Skeletal muscle tissue (tissue), 4 donors: Measurements from ENCODE around the gene ALG14. TPM values are rescaled to one million over a fixed set of nuclear protein-coding genes. Genes with fewer than 3 reads are reported as not detected.

ENCODE experiments used
- H3K27ac ChIP-seq: one replicate; pipeline ENCODE4 v1.7.0; 2013; ENCODE audit warnings: mild to moderate bottlenecking, low read depth, low read length, inconsistent platforms
- H3K27me3 ChIP-seq, 3 donors: one replicate each; pipeline ENCODE4 v1.7.0; 2013; ENCODE audit warnings: low read length in 3 of 3; ENCODE audit not compliant: control insufficient read depth in 3 of 3, insufficient read depth in 3 of 3
- H3K36me3 ChIP-seq, 3 donors: one replicate each; pipeline ENCODE4 v1.7.0; 2013; ENCODE audit warnings: low read length in 3 of 3; ENCODE audit not compliant: control insufficient read depth in 3 of 3, insufficient read depth in 3 of 3
- H3K4me1 ChIP-seq, 3 donors: one replicate each; pipeline ENCODE4 v1.7.0; 2013; ENCODE audit warnings: low read length in 3 of 3, mild to moderate bottlenecking in 3 of 3; ENCODE audit not compliant: control insufficient read depth in 3 of 3, insufficient read depth in 3 of 3
- H3K4me3 ChIP-seq, 3 donors: one replicate each; pipeline ENCODE4 v1.7.0; 2013; ENCODE audit warnings: low read length in 3 of 3
- H3K9ac ChIP-seq, 3 donors: one replicate each; pipeline ENCODE4 v1.7.0; 2013; ENCODE audit warnings: low read length in 3 of 3, mild to moderate bottlenecking in 3 of 3, moderate library complexity in 2 of 3, low read depth in 1 of 3
- H3K9me3 ChIP-seq, 3 donors: one replicate each; pipeline ENCODE4 v1.7.0; 2013; ENCODE audit warnings: low read length in 3 of 3; ENCODE audit not compliant: control insufficient read depth in 3 of 3
- total RNA-seq: library from RNA; depleted of rRNA; stranded (reverse); fragments of >200 nt; gene quantifications from one replicate; pipeline ENCODE4 v1.2.3, GENCODE V29; 2014
- donor health status: Osteomylitis.

Gene ALG14
- total RNA-seq, 1 donor from 2014 or later: 1.0 TPM

DNA sequence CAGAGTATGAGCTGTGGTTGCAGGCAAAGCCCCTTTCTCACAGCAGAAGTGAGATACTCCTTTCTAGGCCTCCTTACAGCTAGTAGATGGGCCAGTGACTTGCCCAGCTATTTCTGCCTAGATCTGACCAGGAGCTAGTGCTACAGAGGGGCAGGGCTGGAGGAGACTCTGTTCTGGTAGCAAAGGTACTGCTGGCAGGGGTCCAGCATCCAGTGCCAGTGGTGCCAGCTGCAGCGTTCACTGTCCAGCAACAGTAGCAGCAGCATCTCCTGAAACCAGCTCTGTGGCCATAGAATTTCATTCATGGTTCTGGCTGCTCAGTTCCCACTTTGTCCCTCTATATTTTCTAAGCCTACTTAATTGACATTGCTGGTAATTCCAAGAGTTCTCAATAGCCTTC lies 83.4 kb downstream of the ALG14 start:
- no peak overlapping the region for H3K4me3 ChIP-seq
- H3K36me3 ChIP-seq: no peaks in the 10 kb centered on the region
- H3K27me3 ChIP-seq: no peaks in the 10 kb centered on the region
- H3K9me3 ChIP-seq: no peaks in the 10 kb centered on the region
- H3K27ac ChIP-seq: no peak overlapping the region
- H3K9ac ChIP-seq: no peak overlapping the region
- peaks cover 0 to 5% (median 0%) of the 10 kb centered on the region in 3 donors for H3K4me1 ChIP-seq

DNA sequence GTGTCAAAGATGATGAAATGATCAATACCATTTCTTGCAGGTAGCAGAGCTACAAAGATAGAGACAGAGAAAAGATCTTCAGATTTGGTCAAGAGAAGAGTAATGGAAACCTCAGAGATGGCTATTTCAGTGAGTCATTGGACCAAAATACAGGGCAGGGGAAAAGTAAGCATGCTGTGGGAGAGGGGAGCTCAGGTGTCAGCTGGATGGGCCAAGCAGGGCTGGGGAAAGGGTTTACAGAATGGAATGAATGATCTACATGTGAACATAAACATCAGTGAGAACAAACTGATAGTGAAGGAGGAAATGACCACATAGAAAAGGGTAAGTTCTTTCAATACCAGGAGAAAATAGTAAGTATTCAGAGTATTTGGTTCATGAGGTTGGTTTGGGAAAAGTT lies 84.4 kb downstream of the ALG14 start:
- no peaks in the 10 kb centered on the region for H3K9me3 ChIP-seq
- H3K27me3 ChIP-seq: no peaks in the 10 kb centered on the region
- no peak overlapping the region for H3K9ac ChIP-seq

DNA sequence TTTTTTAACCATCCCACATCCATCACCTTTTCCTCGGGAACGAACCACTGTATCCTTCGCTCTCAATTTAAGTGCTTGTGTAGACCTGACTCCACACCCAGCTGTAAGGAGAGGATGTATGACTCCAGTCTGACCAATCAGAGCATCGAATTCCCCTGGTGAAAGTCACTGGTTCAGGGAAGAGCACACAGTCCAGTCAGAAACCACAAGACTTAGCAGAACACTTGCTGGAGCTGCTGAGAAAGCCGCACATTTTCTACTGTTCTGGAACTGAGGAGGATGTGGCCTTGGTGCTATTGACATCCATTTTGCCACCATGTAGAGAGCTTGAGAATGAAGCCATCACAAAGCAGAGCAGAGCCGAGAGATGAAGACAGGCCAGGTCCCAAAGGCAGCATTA lies 86.0 kb downstream of the ALG14 start:
- no peak overlapping the region for H3K27ac ChIP-seq
- no peak overlapping the region for H3K9ac ChIP-seq
- H3K9me3 ChIP-seq: no peaks in the 10 kb centered on the region

More for the DNA sequence above, 84.4 kb downstream of the ALG14 start:
- Histone ChIP-seq H3K27ac (no peak overlapping the region), H3K4me3 (no peak overlapping the region), H3K36me3 (no peaks in the 10 kb centered on the region), H3K4me1 (peaks cover 0 to 5% (median 1%) of the 10 kb centered on the region in 3 donors)

GRCh38 chr1:94983171-94983739 lies 89.5 kb downstream of the ALG14 start:
- peaks cover 0 to 19% (median 5%) of the 10 kb centered on the region in 3 donors for H3K4me1 ChIP-seq
- H3K9ac ChIP-seq: no peak overlapping the region
- no peak overlapping the region for H3K27ac ChIP-seq
- no peak overlapping the region for H3K4me3 ChIP-seq
- no peaks in the 10 kb centered on the region for H3K9me3 ChIP-seq
- no peaks in the 10 kb centered on the region for H3K36me3 ChIP-seq
- H3K27me3 ChIP-seq: no peaks in the 10 kb centered on the region

More for the DNA sequence above, 86.0 kb downstream of the ALG14 start:
- H3K27me3 ChIP-seq: no peaks in the 10 kb centered on the region
- no peak overlapping the region for H3K4me3 ChIP-seq
- no peaks in the 10 kb centered on the region for H3K36me3 ChIP-seq
- peaks cover 0 to 8% (median 5%) of the 10 kb centered on the region in 3 donors for H3K4me1 ChIP-seq

DNA sequence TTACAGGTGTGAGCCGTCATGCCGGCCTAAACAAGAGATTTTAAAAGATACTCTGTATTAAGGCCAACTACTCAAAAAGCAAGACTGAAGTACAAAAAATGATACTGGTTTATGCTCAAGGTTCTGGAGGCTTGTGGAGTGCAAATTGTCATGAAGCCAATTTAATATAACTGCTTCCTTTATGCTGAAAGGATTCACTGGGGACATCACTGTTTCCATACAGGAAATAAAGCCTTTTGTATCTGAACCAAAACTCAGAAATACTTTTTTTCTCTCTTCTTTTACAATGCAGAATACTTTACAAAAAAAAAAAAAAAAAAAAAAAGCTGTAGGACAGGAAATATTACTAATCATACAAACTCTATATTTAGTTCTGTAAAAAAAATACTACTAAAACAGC lies 90.4 kb downstream of the ALG14 start:
- Histone ChIP-seq H3K9me3 (no peaks in the 10 kb centered on the region), H3K36me3 (no peaks in the 10 kb centered on the region), H3K4me1 (peaks cover 0 to 19% (median 3%) of the 10 kb centered on the region in 3 donors), H3K4me3 (no peak overlapping the region), H3K9ac (no peak overlapping the region), H3K27ac (no peak overlapping the region), H3K27me3 (no peaks in the 10 kb centered on the region)

- H3K9ac ChIP-seq: no peak overlapping the region
- no peak overlapping the region for H3K27ac ChIP-seq
Measured at GRCh38 chr1:94981575-94981973, 91.2 kb downstream of the ALG14 start.

DNA sequence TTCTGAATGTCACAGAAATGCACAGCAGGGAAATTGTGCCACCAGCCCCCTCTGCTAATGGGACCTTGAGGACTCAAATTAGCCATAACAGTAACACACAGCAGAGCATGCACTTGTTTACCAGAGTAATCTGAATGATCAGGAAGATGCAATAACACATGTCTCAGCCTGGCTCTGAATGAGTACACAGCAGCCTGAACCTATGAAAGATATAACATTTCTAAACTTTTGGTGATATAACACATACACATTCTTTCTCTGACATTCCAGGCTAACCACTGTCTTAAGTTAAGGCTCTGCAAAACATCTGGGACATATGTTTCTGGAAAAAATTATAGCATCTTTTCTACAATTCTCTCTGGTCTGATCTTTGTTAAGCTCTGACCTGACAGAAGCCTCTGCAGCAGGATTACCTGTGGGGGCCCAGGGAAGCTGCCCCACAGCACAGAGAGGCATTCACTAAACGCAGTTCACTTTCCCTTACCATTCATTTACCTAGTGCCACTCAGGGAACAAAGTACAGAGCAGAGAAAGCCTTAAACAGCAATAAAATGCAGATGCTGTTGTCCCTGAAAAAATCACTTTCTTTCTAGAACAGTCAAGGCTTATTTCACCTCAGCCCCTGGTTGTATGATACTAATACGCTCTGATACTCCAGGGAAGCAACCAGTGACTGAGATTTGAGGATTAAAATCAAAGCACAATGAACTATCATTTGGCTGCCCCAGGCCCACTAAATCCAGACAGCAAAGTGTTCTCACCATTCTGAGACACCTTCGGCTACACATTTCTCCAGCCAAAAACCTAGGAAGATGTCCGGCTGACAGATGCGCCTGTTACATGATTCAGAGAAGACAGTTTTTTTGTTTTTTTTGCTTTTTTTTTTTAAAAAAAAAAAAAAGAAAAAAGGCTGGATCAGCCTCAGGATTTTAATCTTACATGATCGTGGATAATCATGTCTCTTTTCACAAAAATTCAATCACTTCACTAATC lies 91.9 kb downstream of the ALG14 start:
- peaks cover 0 to 19% (median 3%) of the 10 kb centered on the region in 3 donors for H3K4me1 ChIP-seq
- no peak overlapping the region for H3K4me3 ChIP-seq
- no peaks in the 10 kb centered on the region for H3K27me3 ChIP-seq
- no peaks in the 10 kb centered on the region for H3K9me3 ChIP-seq
- H3K9ac ChIP-seq: peak overlapping the region in 1 of 3 donors; percentile 27
- no peaks in the 10 kb centered on the region for H3K36me3 ChIP-seq
- peak overlapping the region; percentile 40 for H3K27ac ChIP-seq

More at GRCh38 chr1:94981575-94981973, 91.2 kb downstream of the ALG14 start:
- Histone ChIP-seq H3K4me1 (peaks cover 0 to 19% (median 3%) of the 10 kb centered on the region in 3 donors), H3K9me3 (no peaks in the 10 kb centered on the region), H3K36me3 (no peaks in the 10 kb centered on the region), H3K27me3 (no peaks in the 10 kb centered on the region), H3K4me3 (no peak overlapping the region)

DNA sequence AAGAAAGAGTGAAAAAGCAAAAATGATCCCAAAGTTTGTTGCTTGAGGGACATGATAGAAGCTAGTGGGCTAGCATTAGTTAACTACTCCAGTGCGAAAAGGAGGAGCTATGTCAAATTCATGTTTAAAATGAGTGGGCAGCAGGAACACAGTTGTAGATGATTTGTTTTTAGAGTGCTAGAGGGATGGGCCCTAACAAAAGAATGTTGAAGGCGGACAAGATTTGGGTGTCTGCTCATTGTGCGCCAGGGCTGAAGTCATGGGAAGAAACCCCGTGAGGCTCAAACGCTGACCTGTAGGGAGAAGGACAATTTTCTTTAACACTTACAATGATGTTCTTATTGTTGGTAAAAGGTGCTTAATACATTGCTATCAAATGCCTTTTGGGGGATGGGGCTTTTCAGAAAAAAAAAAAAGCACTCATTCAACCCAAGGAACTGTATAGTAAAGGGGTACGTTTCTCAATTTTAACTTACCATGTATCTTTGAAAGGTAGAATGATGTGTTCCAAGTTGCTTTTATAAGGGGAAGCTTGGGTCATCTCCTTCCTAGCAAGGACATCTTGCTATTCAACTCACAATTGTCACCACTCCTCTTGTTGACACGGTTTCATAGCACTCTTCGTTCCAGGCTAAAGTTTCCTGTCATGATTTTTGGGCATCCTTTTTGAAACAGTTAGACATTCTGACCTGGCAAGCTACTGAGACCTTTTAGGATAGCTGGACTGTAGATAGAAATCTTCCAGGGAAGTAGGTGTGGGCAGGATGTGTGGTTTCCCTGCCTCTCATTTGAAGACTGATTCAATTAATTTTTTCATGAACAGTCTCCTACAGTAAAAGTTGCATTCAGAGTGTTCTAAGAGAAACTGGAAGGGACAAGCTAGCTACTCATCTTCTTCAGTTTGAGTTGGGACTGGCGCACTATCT lies 92.8 kb downstream of the ALG14 start:
- H3K36me3 ChIP-seq: no peaks in the 10 kb centered on the region
- no peak overlapping the region for H3K9ac ChIP-seq
- H3K4me1 ChIP-seq: peaks cover 0 to 19% (median 3%) of the 10 kb centered on the region in 3 donors

GRCh38 chr1:94979131-94979530 lies 93.6 kb downstream of the ALG14 start:
- no peaks in the 10 kb centered on the region for H3K9me3 ChIP-seq
- H3K4me3 ChIP-seq: no peak overlapping the region
- H3K27me3 ChIP-seq: no peaks in the 10 kb centered on the region
- H3K4me1 ChIP-seq: peaks cover 0 to 19% (median 3%) of the 10 kb centered on the region in 3 donors
- H3K36me3 ChIP-seq: no peaks in the 10 kb centered on the region
- H3K27ac ChIP-seq: no peak overlapping the region
- no peak overlapping the region for H3K9ac ChIP-seq

More for the DNA sequence above, 92.8 kb downstream of the ALG14 start:
- H3K27me3 ChIP-seq: no peaks in the 10 kb centered on the region
- no peaks in the 10 kb centered on the region for H3K9me3 ChIP-seq
- H3K4me3 ChIP-seq: no peak overlapping the region
- peak overlapping the region; percentile 38 for H3K27ac ChIP-seq
